Measurements from ENCODE around the gene CDH4.

The CDH4 gene

GRCh38 chr20:61886721-61887595 lies 634.9 kb downstream of the CDH4 start:
- H3K4me3 ChIP-seq, result no peak overlapping the region
- H3K36me3 ChIP-seq (replicated peaks), result no peaks in the 10 kb centered on the region
- in situ Hi-C loops (cut with MboI; ENCODE audit: low sequenced_read_pairs), result loop anchor here (25.0 kb wide), 2 partner anchors 1675 to 1925 kb away; partner anchors contain the start of gene CDH26
- no peaks in the 10 kb centered on the region for H3K4me1 ChIP-seq
- no peaks in the 10 kb centered on the region for H3K9me3 ChIP-seq
- DNase-seq (ENCODE audit: low spot score in 2 of 2), result peak; percentile 47 to 67
- peaks cover 22% of the 10 kb centered on the region for H3K27me3 ChIP-seq (ENCODE audit: low read depth)

- H3K4me3 ChIP-seq, result no peak overlapping the region
- in situ Hi-C loops (cut with MboI; ENCODE audit: low sequenced_read_pairs), result loop anchor here (25.0 kb wide), 2 partner anchors 1675 to 1925 kb away; partner anchors contain the start of gene CDH26
- H3K4me1 ChIP-seq, result no peaks in the 10 kb centered on the region
- no peaks in the 10 kb centered on the region for H3K36me3 ChIP-seq (replicated peaks)
- H3K27me3 ChIP-seq (ENCODE audit: low read depth), result peaks cover 15% of the 10 kb centered on the region
- no peak for DNase-seq (ENCODE audit: low spot score in 2 of 2)
- no peaks in the 10 kb centered on the region for H3K9me3 ChIP-seq
These were observed 635.6 kb downstream of the CDH4 start for GRCh38 chr20:61887596-61888093.

GRCh38 chr20:61888101-61888865 lies 636.2 kb downstream of the CDH4 start:
- Histone ChIP-seq H3K4me3 (no peak overlapping the region), H3K4me1 (no peaks in the 10 kb centered on the region), H3K9me3 (no peaks in the 10 kb centered on the region), H3K36me3 (replicated peaks) (no peaks in the 10 kb centered on the region), H3K27me3 (ENCODE audit: low read depth) (peaks cover 13% of the 10 kb centered on the region)
- in situ Hi-C loops (cut with MboI; ENCODE audit: low sequenced_read_pairs), result loop anchor here (25.0 kb wide), 2 partner anchors 1676 to 1926 kb away; partner anchors contain the start of gene CDH26
- DNase-seq (ENCODE audit: low spot score in 2 of 2), result no peak

- Histone ChIP-seq H3K4me1 (no peaks in the 10 kb centered on the region), H3K9me3 (no peaks in the 10 kb centered on the region), H3K27me3 (ENCODE audit: low read depth) (peaks cover 2% of the 10 kb centered on the region; the same call in 1 of the 2 replicates), H3K4me3 (no peak overlapping the region), H3K36me3 (replicated peaks) (no peaks in the 10 kb centered on the region)
- DNase-seq (ENCODE audit: low spot score in 2 of 2), result no peak
- in situ Hi-C loops (cut with MboI; ENCODE audit: low sequenced_read_pairs), result loop anchor here (10.0 to 25.0 kb wide), 3 partner anchors 1677 to 1927 kb away; partner anchors contain the start of gene CDH26
These were observed 637.6 kb downstream of the CDH4 start for GRCh38 chr20:61889659-61890058.

- in situ Hi-C loops (cut with MboI; ENCODE audit: low sequenced_read_pairs), result loop anchor here (10.0 to 25.0 kb wide), 3 partner anchors 1678 to 1928 kb away; partner anchors contain the start of gene CDH26
- peaks cover 2% of the 10 kb centered on the region; the same call in 1 of the 2 replicates for H3K27me3 ChIP-seq (ENCODE audit: low read depth)
These were observed 638.1 kb downstream of the CDH4 start for GRCh38 chr20:61890210-61890609.

GRCh38 chr20:61891476-61891875 lies 639.4 kb downstream of the CDH4 start:
- Histone ChIP-seq H3K4me1 (no peaks in the 10 kb centered on the region), H3K4me3 (no peak overlapping the region), H3K27me3 (ENCODE audit: low read depth) (no peaks in the 10 kb centered on the region), H3K36me3 (replicated peaks) (no peaks in the 10 kb centered on the region), H3K9me3 (no peaks in the 10 kb centered on the region)
- in situ Hi-C loops (cut with MboI; ENCODE audit: low sequenced_read_pairs), result loop anchor here (10.0 to 25.0 kb wide), 3 partner anchors 1679 to 1929 kb away; partner anchors contain the start of gene CDH26
- no peak for DNase-seq (ENCODE audit: low spot score in 2 of 2)

More at GRCh38 chr20:61890210-61890609, 638.1 kb downstream of the CDH4 start:
- DNase-seq (ENCODE audit: low spot score in 2 of 2), result no peak
- H3K4me1 ChIP-seq, result no peaks in the 10 kb centered on the region
- H3K9me3 ChIP-seq, result no peaks in the 10 kb centered on the region
- H3K4me3 ChIP-seq, result no peak overlapping the region
- H3K36me3 ChIP-seq (replicated peaks), result no peaks in the 10 kb centered on the region

- no peak overlapping the region for H3K4me3 ChIP-seq
- no peak for DNase-seq (ENCODE audit: low spot score in 2 of 2)
- H3K9me3 ChIP-seq, result no peaks in the 10 kb centered on the region
- no peaks in the 10 kb centered on the region for H3K36me3 ChIP-seq (replicated peaks)
- H3K27me3 ChIP-seq (ENCODE audit: low read depth), result no peaks in the 10 kb centered on the region
- in situ Hi-C loops (cut with MboI; ENCODE audit: low sequenced_read_pairs), result loop anchor here (10.0 to 25.0 kb wide), 3 partner anchors 1680 to 1930 kb away; partner anchors contain the start of gene CDH26
- no peaks in the 10 kb centered on the region for H3K4me1 ChIP-seq
These were observed 640.0 kb downstream of the CDH4 start for GRCh38 chr20:61891916-61892649.

- in situ Hi-C loops (cut with MboI; ENCODE audit: low sequenced_read_pairs), result loop anchor here (10.0 to 25.0 kb wide), 3 partner anchors 1683 to 1933 kb away; partner anchors contain the start of gene CDH26
- Histone ChIP-seq H3K36me3 (replicated peaks) (no peaks in the 10 kb centered on the region), H3K4me1 (no peaks in the 10 kb centered on the region), H3K27me3 (ENCODE audit: low read depth) (peaks cover 4% of the 10 kb centered on the region), H3K4me3 (no peak overlapping the region), H3K9me3 (no peaks in the 10 kb centered on the region)
- no peak for DNase-seq (ENCODE audit: low spot score in 2 of 2)
These were observed 643.0 kb downstream of the CDH4 start for GRCh38 chr20:61895016-61895415.

- in situ Hi-C loops (cut with MboI; ENCODE audit: low sequenced_read_pairs), result loop anchor here (10.0 to 25.0 kb wide), 3 partner anchors 1683 to 1933 kb away; partner anchors contain the start of gene CDH26
- H3K36me3 ChIP-seq (replicated peaks), result no peaks in the 10 kb centered on the region
- no peaks in the 10 kb centered on the region for H3K4me1 ChIP-seq
- peaks cover 8% of the 10 kb centered on the region for H3K27me3 ChIP-seq (ENCODE audit: low read depth)
- H3K9me3 ChIP-seq, result no peaks in the 10 kb centered on the region
- DNase-seq (ENCODE audit: low spot score in 2 of 2), result no peak
- no peak overlapping the region for H3K4me3 ChIP-seq
These were observed 643.6 kb downstream of the CDH4 start for GRCh38 chr20:61895686-61896057.

GRCh38 chr20:61896058-61896961 lies 644.2 kb downstream of the CDH4 start:
- Histone ChIP-seq H3K27me3 (ENCODE audit: low read depth) (peaks cover 10% of the 10 kb centered on the region), H3K4me1 (no peaks in the 10 kb centered on the region), H3K4me3 (no peak overlapping the region), H3K36me3 (replicated peaks) (no peaks in the 10 kb centered on the region), H3K9me3 (no peaks in the 10 kb centered on the region)
- DNase-seq (ENCODE audit: low spot score in 2 of 2), result peak; percentile 3 to 62
- in situ Hi-C loops (cut with MboI; ENCODE audit: low sequenced_read_pairs), result loop anchor here (10.0 to 25.0 kb wide), 3 partner anchors 1684 to 1934 kb away; partner anchors contain the start of gene CDH26

GRCh38 chr20:61897401-61898295 lies 645.6 kb downstream of the CDH4 start:
- Histone ChIP-seq H3K4me1 (no peaks in the 10 kb centered on the region), H3K36me3 (replicated peaks) (no peaks in the 10 kb centered on the region), H3K27me3 (ENCODE audit: low read depth) (peaks cover 20% of the 10 kb centered on the region), H3K4me3 (no peak overlapping the region), H3K9me3 (no peaks in the 10 kb centered on the region)
- in situ Hi-C loops (cut with MboI; ENCODE audit: low sequenced_read_pairs), result loop anchor here (10.0 to 25.0 kb wide), 3 partner anchors 1685 to 1935 kb away; partner anchors contain the start of gene CDH26
- DNase-seq (ENCODE audit: low spot score in 2 of 2), result no peak

All from HAP-1 (cell line).